ENCODE data around the gene DHRSX.
A peak's percentile ranks its signal among the peaks of the same experiment; 100 is the strongest.

Gene DHRSX

DNA sequence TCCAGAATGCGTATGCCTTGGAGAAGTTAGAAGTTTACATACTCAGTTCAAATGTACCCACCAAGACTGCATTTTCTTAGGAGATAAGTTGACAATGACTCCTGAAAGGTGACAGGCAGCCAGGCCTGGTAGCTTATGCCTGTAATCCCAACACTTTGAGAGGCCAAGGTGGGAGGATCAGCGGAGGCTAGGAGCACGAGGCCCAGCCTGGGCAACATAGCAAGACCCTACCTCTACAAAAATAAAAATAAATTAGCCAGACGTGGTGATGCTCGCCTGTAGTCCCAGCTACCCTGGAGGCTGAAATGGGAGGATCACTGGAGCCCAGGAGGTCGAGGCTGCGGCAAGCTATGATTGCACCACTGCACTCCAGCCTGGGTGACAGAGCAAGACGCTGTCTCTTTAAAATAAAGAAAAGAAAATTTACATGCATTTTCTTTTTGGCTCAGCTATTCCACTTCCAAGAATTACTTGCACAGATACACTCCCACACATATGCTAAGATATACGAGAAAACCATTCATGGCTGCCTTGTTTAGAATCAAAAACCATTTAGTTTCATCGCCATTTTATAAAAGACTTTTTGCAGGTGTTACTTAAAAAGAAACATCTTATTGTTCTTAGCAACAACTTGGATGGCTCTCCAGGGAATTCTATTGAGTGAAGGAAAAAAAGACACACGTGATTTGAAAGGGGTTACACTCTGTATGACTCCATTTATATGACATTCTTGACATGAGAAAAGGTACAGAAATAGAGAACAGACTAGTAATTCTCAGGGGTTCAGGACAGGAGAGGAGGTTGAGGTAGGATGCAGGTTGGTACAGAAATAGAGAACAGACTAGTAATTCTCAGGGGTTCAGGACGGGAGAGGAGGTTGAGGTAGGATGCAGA lies 66.3 kb downstream of the DHRSX start:
- no peak overlapping the region for H3K4me3 ChIP-seq (ENCODE audit: low read depth, low read length)
- no peak for TF ChIP-seq MYC (IDR thresholded peaks at IDR 0.05; ENCODE audit: low read depth, low read length)
- TF ChIP-seq, protein P1, sequence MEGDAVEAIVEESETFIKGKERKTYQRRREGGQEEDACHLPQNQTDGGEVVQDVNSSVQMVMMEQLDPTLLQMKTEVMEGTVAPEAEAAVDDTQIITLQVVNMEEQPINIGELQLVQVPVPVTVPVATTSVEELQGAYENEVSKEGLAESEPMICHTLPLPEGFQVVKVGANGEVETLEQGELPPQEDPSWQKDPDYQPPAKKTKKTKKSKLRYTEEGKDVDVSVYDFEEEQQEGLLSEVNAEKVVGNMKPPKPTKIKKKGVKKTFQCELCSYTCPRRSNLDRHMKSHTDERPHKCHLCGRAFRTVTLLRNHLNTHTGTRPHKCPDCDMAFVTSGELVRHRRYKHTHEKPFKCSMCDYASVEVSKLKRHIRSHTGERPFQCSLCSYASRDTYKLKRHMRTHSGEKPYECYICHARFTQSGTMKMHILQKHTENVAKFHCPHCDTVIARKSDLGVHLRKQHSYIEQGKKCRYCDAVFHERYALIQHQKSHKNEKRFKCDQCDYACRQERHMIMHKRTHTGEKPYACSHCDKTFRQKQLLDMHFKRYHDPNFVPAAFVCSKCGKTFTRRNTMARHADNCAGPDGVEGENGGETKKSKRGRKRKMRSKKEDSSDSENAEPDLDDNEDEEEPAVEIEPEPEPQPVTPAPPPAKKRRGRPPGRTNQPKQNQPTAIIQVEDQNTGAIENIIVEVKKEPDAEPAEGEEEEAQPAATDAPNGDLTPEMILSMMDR (IDR thresholded peaks at IDR 0.05; ENCODE audit: low read depth, low read length): no peak
- TF ChIP-seq POLR2A (IDR thresholded peaks at IDR 0.05; ENCODE audit: extremely low read depth, insufficient read length): no peak
- TF ChIP-seq, protein P2, sequence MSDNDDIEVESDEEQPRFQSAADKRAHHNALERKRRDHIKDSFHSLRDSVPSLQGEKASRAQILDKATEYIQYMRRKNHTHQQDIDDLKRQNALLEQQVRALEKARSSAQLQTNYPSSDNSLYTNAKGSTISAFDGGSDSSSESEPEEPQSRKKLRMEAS (IDR thresholded peaks at IDR 0.05; ENCODE audit: low read depth, low read length): no peak
- DNase-seq (ENCODE audit: low read depth): no peak

DNA sequence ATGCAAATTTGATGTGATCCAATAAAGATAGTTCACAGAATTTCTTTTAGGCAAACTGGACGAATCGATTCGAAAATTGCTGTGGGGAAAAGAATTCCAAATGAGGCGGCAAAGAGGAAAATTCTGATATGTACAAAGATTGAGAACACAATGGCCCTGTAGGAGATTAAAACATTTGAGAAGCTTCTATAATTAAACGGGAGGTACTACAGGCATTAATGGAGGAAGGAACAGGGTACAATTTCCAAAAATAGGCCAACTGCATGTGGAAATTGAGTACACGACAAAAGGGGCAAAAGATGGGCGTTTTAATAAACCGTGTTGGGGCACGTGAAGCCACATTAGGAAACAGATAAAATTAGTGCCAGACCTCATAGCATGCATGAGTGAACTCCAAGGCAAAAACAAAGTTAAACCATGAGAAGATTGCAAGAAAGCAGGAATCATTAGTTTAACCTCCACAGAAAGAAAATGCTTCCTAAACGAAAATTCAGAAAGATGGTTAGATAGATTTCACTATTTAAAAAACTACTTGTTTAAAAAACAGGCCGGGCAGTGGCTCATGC lies 68.4 kb downstream of the DHRSX start:
- no peak overlapping the region for H3K4me3 ChIP-seq (ENCODE audit: low read depth, low read length)
- TF ChIP-seq MYC (IDR thresholded peaks at IDR 0.05; ENCODE audit: low read depth, low read length): no peak
- no peak for TF ChIP-seq POLR2A (IDR thresholded peaks at IDR 0.05; ENCODE audit: extremely low read depth, insufficient read length)
- TF ChIP-seq, protein P2 (IDR thresholded peaks at IDR 0.05; ENCODE audit: low read depth, low read length): no peak
- TF ChIP-seq, protein P1 (IDR thresholded peaks at IDR 0.05; ENCODE audit: low read depth, low read length): no peak

DNA sequence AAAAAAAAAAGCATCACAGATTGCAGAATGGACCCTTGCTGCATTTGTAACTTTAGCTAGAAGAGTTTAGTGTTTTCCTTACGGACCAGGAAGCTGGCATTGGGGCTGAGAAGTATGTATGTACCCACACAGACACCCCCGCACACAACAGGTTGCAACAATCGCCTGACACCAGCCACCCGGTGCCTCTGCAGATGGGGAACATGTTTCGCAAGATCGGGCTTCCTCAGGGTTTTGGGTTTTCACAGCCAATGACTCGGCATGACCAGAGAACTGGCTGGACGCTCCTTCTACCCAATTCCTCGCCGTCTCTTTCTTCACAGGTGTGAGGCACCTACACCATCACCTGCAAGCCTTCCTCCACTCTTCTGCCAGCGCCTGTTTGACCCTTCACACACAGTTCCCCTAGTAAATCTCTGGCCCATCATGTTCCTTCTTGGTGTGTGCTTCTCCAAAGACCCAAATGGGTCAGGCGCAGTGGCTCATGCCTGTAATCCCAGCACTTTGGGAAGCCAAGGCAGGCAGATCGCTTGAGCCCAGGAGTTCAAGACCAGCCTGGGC lies 70.4 kb downstream of the DHRSX start:
- H3K4me3 ChIP-seq (ENCODE audit: low read depth, low read length): no peak overlapping the region
- no peak for TF ChIP-seq POLR2A (IDR thresholded peaks at IDR 0.05; ENCODE audit: extremely low read depth, insufficient read length)
- DNase-seq (ENCODE audit: low read depth): peak; percentile 85

More for the DNA sequence above, 68.4 kb downstream of the DHRSX start:
- no peak for DNase-seq (ENCODE audit: low read depth)

DNA sequence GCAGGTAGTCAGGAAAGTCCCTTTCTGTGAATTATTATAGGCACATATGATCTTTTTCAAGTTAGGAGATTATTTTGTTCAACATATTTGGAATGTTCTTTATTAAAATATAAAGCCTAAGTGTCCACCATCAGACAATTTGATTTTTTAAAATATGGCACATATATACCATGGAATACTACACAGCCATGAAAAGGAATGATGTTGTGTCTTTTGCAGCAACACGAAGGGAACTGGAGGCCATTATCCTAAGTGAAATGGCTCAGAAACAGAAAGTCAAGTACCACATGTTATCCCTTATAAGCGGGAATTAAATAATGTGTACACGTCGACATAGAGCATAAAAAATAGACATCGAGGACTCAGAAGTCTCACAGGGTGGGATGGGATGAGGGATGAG lies 73.0 kb downstream of the DHRSX start:
- no peak for TF ChIP-seq MYC (IDR thresholded peaks at IDR 0.05; ENCODE audit: low read depth, low read length)
- no peak for TF ChIP-seq POLR2A (IDR thresholded peaks at IDR 0.05; ENCODE audit: extremely low read depth, insufficient read length)
- TF ChIP-seq, protein P2 (IDR thresholded peaks at IDR 0.05; ENCODE audit: low read depth, low read length): no peak
- no peak for DNase-seq (ENCODE audit: low read depth)

DNA sequence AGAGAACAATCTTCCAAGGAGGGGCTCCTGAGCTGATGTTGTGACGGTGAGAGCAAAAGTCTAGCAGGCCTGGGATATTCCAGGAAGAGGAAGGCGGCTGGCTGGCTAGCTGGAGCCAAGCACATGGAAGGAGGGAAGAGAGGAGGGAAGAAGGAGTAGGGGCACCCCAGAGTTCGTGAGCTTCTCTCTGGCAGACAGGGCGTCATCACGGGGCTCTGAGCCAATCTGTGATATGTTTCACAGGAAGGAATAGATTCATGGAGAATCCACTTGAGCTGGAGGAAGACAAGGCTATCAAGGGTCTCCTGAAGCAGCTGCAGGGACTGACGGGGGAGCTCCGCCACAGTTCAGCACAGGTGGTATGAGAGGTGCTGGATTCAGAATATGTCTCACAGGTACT lies 73.6 kb downstream of the DHRSX start:
- no peak for DNase-seq (ENCODE audit: low read depth)
- TF ChIP-seq, protein P2 (IDR thresholded peaks at IDR 0.05; ENCODE audit: low read depth, low read length): no peak
- no peak overlapping the region for H3K4me3 ChIP-seq (ENCODE audit: low read depth, low read length)

More for the DNA sequence above, 73.0 kb downstream of the DHRSX start:
- H3K4me3 ChIP-seq (ENCODE audit: low read depth, low read length): no peak overlapping the region

DNA sequence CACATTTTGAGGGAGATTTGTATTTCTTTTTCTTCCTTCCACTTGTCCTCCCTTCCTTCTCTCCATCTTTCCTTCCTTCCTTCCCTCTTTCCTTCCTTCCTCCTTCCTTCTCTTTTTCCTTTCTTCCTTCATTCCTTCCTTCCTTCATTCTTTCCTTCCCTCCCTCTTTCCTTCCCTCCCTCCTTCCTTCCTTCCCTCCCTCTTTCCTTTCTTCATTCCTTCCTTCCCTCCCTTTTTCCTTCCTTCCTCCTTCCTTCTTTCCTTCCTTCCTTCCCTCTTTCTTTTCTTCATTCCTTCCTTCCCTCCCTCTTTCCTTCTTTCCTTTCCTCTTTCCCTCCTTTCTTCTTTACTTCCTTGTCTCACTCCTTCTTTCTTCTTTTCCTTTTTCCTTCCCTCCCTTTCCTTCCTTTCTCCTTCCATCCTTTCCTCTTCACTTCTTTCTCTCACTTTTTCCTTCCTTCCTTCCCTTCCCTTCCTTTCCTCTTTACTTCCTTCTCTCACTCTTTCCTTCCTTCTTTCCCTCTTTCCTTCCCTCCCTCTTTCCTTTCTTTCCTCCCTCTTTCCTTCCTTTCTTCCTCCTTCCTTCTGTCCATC lies 74.4 kb downstream of the DHRSX start:
- H3K4me3 ChIP-seq (ENCODE audit: low read depth, low read length): no peak overlapping the region
- DNase-seq (ENCODE audit: low read depth): no peak
- TF ChIP-seq, protein P2 (IDR thresholded peaks at IDR 0.05; ENCODE audit: low read depth, low read length): no peak
- TF ChIP-seq MYC (IDR thresholded peaks at IDR 0.05; ENCODE audit: low read depth, low read length): no peak
- no peak for TF ChIP-seq POLR2A (IDR thresholded peaks at IDR 0.05; ENCODE audit: extremely low read depth, insufficient read length)
- TF ChIP-seq, protein P1 (IDR thresholded peaks at IDR 0.05; ENCODE audit: low read depth, low read length): no peak

Data from NB4 (cell line).